Panc1 (cell line): ENCODE data around the gene PLAC8. TPM values are rescaled to one million over a fixed set of nuclear protein-coding genes. Genes with fewer than 3 reads are reported as not detected.

Experiments
- ATAC-seq: fragments of 200-7000 bp; cut with Tn5 transposase; 2 replicates; pipeline ENCODE4 v1.9.1; 2020; ENCODE audit warnings: mild to moderate bottlenecking, moderate library complexity
- BruUV-seq: library from RNA; stranded (reverse); fragments of 400-500 nt; replicated peaks from 2 replicates; lab custom pipeline; 2021; lab: Mats Ljungman, UMichigan
- CTCF ChIA-PET: fragments of 300-600 bp; sonication (Branson Sonifier 250); formaldehyde crosslinking; loops from one replicate; lab custom pipeline; 2022; ENCODE audit warnings: antibody characterized with exemption; lab: Charles Lee
- POLR2A ChIA-PET: fragments of 300-600 bp; sonication (Branson Sonifier 250); formaldehyde crosslinking; loops from one replicate; lab custom pipeline; 2022; ENCODE audit warnings: antibody characterized with exemption; lab: Charles Lee
- DNase-seq: peaks from one replicate; pipeline ENCODE4 v3.0.0-alpha.2; 2010; ENCODE audit warnings: low read depth, low spot score
- H3K27ac ChIP-seq: 2 replicates; pipeline ENCODE4 v1.5.1; 2011; ENCODE audit warnings: mild to moderate bottlenecking, low read length, inconsistent platforms
- H3K27me3 ChIP-seq: fragments of 200-500 bp; sonication (Bioruptor generic); 2 replicates; pipeline ENCODE4 v1.6.0; 2014; ENCODE audit warnings: low read length, inconsistent platforms; ENCODE audit not compliant: control insufficient read depth, insufficient read depth
- H3K36me3 ChIP-seq: fragments of 200-500 bp; sonication (Bioruptor generic); 2 replicates; pipeline ENCODE4 v1.5.1; 2014; ENCODE audit warnings: inconsistent platforms, mild to moderate bottlenecking, low read length, moderate library complexity; ENCODE audit not compliant: control insufficient read depth, insufficient read depth
- H3K4me1 ChIP-seq: 2 replicates; pipeline ENCODE4 v1.5.1; 2011; ENCODE audit warnings: inconsistent platforms, mild to moderate bottlenecking, low read length, moderate library complexity; ENCODE audit not compliant: control insufficient read depth, insufficient read depth
- H3K4me3 ChIP-seq, 2 experiments: 2 replicates each; pipeline ENCODE4 v1.5.1; 2011 to 2012; ENCODE audit warnings: low read depth in 2 of 2, low read length in 2 of 2, mild to moderate bottlenecking in 2 of 2, inconsistent platforms in 1 of 2, moderate library complexity in 1 of 2
- H3K9me3 ChIP-seq: fragments of 200-500 bp; sonication (Bioruptor generic); 2 replicates; pipeline ENCODE4 v1.5.1; 2014; ENCODE audit warnings: low read depth, mild to moderate bottlenecking, inconsistent platforms, low read length, moderate library complexity; ENCODE audit not compliant: control insufficient read depth, insufficient read depth
- POLR2AphosphoS5 ChIP-seq: IDR thresholded peaks from 2 replicates; pipeline ENCODE4 v1.6.1; 2012; ENCODE audit warnings: mild to moderate bottlenecking, low read depth, low read length, moderate library complexity
- SIN3A ChIP-seq: IDR thresholded peaks from 2 replicates; pipeline ENCODE4 v1.6.1; 2012; ENCODE audit warnings: low read depth, mild to moderate bottlenecking, low read length, moderate library complexity, borderline replicate concordance; ENCODE audit not compliant: insufficient read depth
- TCF7L2 ChIP-seq: IDR thresholded peaks from 2 replicates; pipeline ENCODE4 v1.6.1; 2011; ENCODE audit warnings: mild to moderate bottlenecking, low read depth, low read length, inconsistent platforms
- in situ Hi-C: cut with HindIII; loops from 2 replicates; pipeline ENCODE4 v1.10.0; 2016; ENCODE audit warnings: low sequenced_read_pairs, low pct_unique_long_range_greater_than_20kb
- intact Hi-C: fragments of 100-400 bp; cut with micrococcal nuclease; formaldehyde crosslinking; loops from one replicate; pipeline ENCODE4 v1.10.0; 2022; ENCODE audit not compliant: unreplicated experiment
- total RNA-seq: library from RNA; stranded (reverse); gene quantifications from one replicate; pipeline ENCODE4 v1.2.1, GENCODE V29; 2021; ENCODE audit not compliant: unreplicated experiment
- TF ChIP-seq, protein P1 (sequence below): fragments of 450-650 bp; IDR thresholded peaks from 2 replicates; pipeline ENCODE4 v1.5.1; 2017; ENCODE audit warnings: mild to moderate bottlenecking
- TF ChIP-seq, protein P2 (sequence below), 2 experiments: IDR thresholded peaks; 2 replicates each; pipeline ENCODE4 v1.6.1; 2011 to 2012; ENCODE audit warnings: low read depth in 2 of 2, control low read depth in 1 of 2, low read length in 1 of 2, mild to moderate bottlenecking in 1 of 2, moderate library complexity in 1 of 2; ENCODE audit not compliant: insufficient read depth in 1 of 2

The PLAC8 gene
- total RNA-seq, 1 experiment from 2014 or later: 154 TPM

GRCh38 chr4:83083925-83084475 lies 30.5 kb downstream of the PLAC8 start:
- ChIA-PET POLR2A (no interaction called here), CTCF (interaction anchor here (0.7 to 0.8 kb wide), 2 partner anchors 10 to 285 kb away, joined by 5 to 6 read pairs; partner anchors contain the start of gene SCD5)
- intact Hi-C loops (no loop called here), in situ Hi-C loops (no loop called here)
- TF ChIP-seq, protein P1, sequence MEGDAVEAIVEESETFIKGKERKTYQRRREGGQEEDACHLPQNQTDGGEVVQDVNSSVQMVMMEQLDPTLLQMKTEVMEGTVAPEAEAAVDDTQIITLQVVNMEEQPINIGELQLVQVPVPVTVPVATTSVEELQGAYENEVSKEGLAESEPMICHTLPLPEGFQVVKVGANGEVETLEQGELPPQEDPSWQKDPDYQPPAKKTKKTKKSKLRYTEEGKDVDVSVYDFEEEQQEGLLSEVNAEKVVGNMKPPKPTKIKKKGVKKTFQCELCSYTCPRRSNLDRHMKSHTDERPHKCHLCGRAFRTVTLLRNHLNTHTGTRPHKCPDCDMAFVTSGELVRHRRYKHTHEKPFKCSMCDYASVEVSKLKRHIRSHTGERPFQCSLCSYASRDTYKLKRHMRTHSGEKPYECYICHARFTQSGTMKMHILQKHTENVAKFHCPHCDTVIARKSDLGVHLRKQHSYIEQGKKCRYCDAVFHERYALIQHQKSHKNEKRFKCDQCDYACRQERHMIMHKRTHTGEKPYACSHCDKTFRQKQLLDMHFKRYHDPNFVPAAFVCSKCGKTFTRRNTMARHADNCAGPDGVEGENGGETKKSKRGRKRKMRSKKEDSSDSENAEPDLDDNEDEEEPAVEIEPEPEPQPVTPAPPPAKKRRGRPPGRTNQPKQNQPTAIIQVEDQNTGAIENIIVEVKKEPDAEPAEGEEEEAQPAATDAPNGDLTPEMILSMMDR: no peak
- TF ChIP-seq TCF7L2 (no peak), POLR2AphosphoS5 (0 out of 2 replicates have a peak, but pooled peaks have one; percentile 45)
- H3K4me3 ChIP-seq: no peak overlapping the region
- H3K9me3 ChIP-seq: no peaks in the 10 kb centered on the region
- no peaks in the 10 kb centered on the region for H3K27me3 ChIP-seq
- no peaks in the 10 kb centered on the region; the same call in 1 of the 2 replicates for H3K36me3 ChIP-seq
- no peak overlapping the region for H3K27ac ChIP-seq
- ATAC-seq: peak; percentile 64
- H3K4me1 ChIP-seq: peaks cover 4% of the 10 kb centered on the region; the same call in 1 of the 2 replicates
- no peak for DNase-seq
- no TSS peak for BruUV-seq

DNA sequence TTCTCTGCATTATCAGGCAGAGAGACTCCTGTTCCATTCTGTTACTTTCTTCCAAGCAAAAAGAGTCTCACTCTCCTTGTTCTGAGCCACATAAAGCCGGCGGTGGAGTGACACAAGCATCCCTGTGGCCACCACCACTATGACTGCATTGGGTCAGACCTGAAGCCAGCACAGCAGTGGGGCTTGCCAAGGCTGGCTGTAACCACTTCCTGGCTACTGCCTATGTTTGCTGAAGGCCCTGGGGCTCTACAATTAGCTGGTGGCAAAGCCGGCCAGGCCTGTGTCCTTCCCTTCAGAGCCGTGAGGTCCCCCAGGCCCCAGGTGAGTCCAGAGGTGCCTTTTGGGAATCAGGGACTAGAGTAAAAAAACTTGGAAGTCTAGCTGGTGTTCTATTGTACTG lies 31.8 kb downstream of the PLAC8 start:
- BruUV-seq: no TSS peak
- CTCF ChIA-PET: no interaction called here

DNA sequence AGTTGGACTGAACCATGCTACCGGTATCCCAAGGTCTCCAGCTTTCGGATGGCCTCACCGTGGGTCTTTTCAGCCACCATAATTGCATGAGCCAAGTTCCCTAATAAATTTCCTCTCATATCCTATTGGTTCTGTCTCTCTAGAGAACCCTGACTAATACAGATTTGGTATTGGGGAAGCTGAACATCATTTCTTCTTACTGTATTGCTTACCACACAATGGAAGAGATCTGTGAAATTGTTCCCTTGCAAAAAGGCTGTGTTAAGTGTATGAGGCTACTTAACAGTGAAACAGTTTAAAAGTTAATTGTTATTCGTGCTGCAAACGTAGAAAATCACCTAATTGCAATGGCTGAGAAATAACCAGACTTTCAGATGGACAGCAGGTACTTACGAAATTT lies 34.0 kb downstream of the PLAC8 start:
- ChIA-PET CTCF (no interaction called here), POLR2A (no interaction called here)
- Histone ChIP-seq H3K4me3 (no peak overlapping the region), H3K4me1 (peaks cover 4% of the 10 kb centered on the region; the same call in 1 of the 2 replicates), H3K36me3 (no peaks in the 10 kb centered on the region), H3K9me3 (no peaks in the 10 kb centered on the region), H3K27ac (no peak overlapping the region; the same call in 1 of the 2 replicates), H3K27me3 (no peaks in the 10 kb centered on the region)
- ATAC-seq (no peak), DNase-seq (no peak)
- in situ Hi-C loops: no loop called here
- TF ChIP-seq POLR2AphosphoS5: no peak
- TF ChIP-seq, protein P2, sequence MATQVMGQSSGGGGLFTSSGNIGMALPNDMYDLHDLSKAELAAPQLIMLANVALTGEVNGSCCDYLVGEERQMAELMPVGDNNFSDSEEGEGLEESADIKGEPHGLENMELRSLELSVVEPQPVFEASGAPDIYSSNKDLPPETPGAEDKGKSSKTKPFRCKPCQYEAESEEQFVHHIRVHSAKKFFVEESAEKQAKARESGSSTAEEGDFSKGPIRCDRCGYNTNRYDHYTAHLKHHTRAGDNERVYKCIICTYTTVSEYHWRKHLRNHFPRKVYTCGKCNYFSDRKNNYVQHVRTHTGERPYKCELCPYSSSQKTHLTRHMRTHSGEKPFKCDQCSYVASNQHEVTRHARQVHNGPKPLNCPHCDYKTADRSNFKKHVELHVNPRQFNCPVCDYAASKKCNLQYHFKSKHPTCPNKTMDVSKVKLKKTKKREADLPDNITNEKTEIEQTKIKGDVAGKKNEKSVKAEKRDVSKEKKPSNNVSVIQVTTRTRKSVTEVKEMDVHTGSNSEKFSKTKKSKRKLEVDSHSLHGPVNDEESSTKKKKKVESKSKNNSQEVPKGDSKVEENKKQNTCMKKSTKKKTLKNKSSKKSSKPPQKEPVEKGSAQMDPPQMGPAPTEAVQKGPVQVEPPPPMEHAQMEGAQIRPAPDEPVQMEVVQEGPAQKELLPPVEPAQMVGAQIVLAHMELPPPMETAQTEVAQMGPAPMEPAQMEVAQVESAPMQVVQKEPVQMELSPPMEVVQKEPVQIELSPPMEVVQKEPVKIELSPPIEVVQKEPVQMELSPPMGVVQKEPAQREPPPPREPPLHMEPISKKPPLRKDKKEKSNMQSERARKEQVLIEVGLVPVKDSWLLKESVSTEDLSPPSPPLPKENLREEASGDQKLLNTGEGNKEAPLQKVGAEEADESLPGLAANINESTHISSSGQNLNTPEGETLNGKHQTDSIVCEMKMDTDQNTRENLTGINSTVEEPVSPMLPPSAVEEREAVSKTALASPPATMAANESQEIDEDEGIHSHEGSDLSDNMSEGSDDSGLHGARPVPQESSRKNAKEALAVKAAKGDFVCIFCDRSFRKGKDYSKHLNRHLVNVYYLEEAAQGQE (IDR thresholded peaks at IDR 0.05; ENCODE audit: insufficient read depth in 1 of 2, low read depth in 2 of 2, low read length in 1 of 2): no peak
- TF ChIP-seq SIN3A: no peak
- TF ChIP-seq, protein P1: no peak
- TF ChIP-seq TCF7L2: no peak
- BruUV-seq: no TSS peak
- intact Hi-C loops: no loop called here

More for the DNA sequence above, 31.8 kb downstream of the PLAC8 start:
- Histone ChIP-seq H3K9me3 (no peaks in the 10 kb centered on the region), H3K36me3 (no peaks in the 10 kb centered on the region; the same call in 1 of the 2 replicates), H3K4me3 (no peak overlapping the region), H3K27ac (no peak overlapping the region; the same call in 1 of the 2 replicates), H3K27me3 (no peaks in the 10 kb centered on the region), H3K4me1 (peaks cover 4% of the 10 kb centered on the region; the same call in 1 of the 2 replicates)
- ATAC-seq (peak; percentile 75), DNase-seq (no peak)
- intact Hi-C loops (no loop called here), in situ Hi-C loops (no loop called here)
- TF ChIP-seq, protein P2 (IDR thresholded peaks at IDR 0.05; ENCODE audit: insufficient read depth in 1 of 2, low read depth in 2 of 2, low read length in 1 of 2): no peak
- TF ChIP-seq POLR2AphosphoS5: no peak; the same call in 1 of the 2 replicates
- no peak for TF ChIP-seq TCF7L2
- POLR2A ChIA-PET: no interaction called here
